DMS 273 (cell line): ENCODE results near the gene PAPPA2.

Experiments used
- DNase-seq: peaks from one replicate; lab custom pipeline; 2025; ENCODE audit not compliant: unreplicated experiment; lab: John Stamatoyannopoulos, UW

The PAPPA2 gene

DNA sequence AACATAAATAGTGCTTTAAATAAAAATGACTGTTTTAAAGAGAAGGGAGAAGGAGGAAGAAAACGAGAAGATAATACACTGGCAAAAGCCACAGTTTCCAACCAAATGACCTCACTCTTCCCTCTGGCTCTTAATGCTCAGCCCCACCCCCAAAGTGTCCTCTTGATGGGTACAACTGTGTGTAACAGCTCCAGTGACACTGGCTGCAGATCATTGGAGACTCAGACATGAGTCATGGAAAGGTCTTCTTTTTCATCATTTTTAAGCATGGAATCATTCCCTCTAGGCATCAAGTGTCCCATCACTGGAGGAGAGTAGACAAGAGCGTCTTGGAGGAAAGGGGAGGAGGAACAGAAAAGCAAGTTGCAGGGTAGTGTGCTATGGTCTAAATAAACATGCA, 333.0 kb downstream of the PAPPA2 start:
- peak; percentile 27 for DNase-seq

DNA sequence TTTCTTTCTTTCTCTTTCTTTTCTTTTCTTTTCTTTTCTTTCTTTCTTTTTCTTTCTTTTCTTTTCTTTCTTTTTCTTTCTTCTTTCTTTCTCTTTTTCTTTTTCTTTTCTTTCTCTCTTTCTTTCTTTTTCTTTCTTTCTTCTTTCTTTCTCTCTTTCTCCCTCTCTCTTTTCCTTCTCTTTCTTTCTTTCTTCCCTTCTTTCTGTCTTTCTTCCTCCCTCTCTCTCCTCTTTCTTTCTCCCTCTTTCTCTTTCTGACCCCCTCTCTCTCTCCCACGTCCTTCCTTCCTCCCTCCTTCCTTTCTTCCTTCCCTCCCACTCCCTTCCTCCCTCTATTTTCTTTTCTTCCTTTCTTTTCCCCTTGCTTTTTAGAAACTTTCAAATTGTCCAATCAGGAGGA, 333.6 kb downstream of the PAPPA2 start:
- DNase-seq = no peak

- no peak for DNase-seq
Observed at GRCh38 chr1:176799327-176799726, 336.4 kb downstream of the PAPPA2 start.

DNA sequence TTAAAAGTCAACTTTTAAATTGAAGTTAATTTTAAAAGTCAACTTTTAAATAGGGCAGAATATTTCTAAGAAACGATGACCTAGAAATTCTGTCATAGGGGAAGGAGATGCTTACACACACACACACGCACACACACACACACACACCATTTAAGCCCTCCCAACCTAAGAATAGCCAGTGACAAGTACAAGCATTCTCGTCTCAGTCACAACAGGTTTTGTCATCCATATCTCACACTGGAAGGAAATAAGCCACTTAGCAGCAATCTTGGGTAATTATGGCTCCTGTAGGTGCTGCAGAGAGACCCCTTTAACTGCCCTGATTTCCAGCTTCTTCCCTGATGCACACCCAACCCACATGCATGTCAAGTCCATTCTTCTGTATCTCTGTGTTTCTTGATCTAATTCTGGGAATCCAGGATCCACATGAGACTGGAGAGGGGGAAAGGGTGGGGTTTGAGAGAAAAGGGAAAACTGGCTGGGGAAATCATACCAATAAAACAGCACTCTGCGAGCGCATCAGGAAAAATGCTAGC, 338.1 kb downstream of the PAPPA2 start:
- DNase-seq = peak; percentile 52

DNA sequence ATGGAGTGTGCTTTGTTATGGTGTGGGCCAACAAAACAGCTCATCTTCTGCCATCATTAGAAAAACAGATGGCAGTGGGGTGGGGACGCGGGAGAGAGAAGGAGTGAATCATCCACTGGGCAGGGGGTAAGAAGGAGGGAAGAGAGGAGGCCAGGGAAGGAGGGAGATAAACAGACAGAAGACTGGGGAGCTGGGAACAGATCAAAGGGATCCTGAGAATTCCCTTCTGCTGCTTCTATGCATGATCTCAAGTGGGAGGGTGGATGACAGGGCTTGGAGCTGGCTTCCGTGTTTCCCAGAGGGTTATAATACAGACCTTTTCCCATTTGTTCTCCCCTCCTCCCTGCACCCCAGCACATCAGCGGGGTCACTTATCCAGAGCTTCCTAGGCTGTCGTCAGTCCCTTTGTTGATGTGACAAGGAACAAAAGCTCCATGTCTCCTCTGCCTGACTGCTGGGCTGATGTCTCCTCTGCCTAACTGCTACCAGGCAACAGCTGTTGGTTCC, 338.6 kb downstream of the PAPPA2 start:
- peak; percentile 92 for DNase-seq

GRCh38 chr1:176802316-176802715, 339.3 kb downstream of the PAPPA2 start:
- peak; percentile 45 for DNase-seq

GRCh38 chr1:176803042-176803441, 340.1 kb downstream of the PAPPA2 start:
- no peak for DNase-seq

GRCh38 chr1:176803596-176803995, 340.6 kb downstream of the PAPPA2 start:
- DNase-seq = no peak

DNA sequence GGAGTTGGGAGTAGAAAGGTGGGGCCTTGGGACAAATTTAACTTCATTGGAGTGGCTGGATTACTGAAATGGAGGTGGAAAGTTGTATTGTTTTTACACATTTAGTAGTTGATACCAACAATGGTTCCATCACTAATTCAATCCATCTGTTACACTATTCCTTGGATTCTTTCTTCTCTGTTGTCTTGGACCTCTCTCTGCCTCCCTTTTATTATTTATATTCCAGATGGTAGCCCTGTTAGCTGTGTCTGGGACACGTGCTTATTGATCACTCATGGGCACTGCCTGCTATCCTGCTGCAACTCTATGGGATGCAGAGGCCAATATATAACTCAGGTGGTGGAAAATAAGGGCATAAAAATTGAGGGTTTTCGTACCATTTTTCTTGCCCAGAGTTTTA, 346.3 kb downstream of the PAPPA2 start:
- DNase-seq = no peak

DNA sequence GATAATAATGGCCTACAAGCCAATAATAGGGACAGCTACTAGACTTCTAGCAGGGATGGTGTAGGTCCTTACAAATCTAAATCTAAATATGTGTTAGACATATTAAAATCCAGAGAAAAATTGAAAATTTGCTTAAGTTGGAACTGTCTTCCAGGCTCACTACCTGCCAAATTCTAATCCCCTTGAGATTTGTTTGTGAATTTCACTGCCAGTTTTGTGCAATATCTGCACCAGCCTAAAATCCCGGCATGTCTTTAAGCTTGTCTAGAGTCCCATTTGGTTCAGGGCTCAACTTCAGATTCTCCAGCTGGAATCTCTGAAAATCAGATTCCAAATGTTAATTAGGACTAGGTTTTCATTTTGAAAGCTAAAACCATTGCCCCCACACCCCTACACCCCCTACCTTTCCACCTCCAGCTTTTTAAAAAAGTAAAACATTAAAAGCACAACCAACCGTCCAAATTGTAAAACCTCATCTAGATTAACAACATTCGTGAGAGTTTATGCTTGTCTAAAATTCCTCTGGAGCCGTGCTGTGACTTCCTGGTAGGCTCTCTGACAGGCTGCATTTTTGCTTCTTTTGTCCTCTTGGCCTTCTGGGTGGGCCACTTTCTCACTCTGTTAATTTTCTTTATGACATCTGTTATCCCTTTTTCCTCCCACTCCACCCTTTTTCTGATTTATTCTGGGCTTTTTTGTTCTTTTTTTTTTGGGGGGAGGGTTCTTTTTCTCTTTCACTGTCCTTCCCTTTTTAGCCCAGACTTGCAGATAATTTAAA, 348.7 kb downstream of the PAPPA2 start:
- DNase-seq = peak; percentile 32

DNA sequence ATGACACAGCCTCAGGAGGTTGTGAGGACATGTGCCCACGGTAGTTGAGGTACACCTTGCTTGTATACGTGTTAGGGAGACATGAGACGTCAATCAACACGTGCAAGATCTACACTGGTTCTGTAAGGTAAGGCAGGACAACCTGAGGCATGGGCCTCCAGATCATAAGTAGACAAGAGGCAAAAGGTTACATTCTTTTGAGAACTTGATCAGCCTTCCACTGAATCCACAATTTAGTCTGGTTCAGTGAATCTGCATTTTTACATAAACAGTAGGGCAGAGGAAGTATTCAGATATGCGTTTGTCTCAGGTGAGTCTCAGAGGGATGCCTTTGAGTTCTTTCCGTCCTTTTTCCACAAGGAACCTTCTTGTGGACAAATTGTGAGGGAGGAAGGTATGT, 352.6 kb downstream of the PAPPA2 start:
- DNase-seq = no peak

- DNase-seq = no peak
Observed at GRCh38 chr1:176816232-176816631, 353.3 kb downstream of the PAPPA2 start.

GRCh38 chr1:176820391-176821031, 357.5 kb downstream of the PAPPA2 start:
- DNase-seq = peak; percentile 86

GRCh38 chr1:176826265-176826664, 363.3 kb downstream of the PAPPA2 start:
- peak; percentile 78 for DNase-seq

DNA sequence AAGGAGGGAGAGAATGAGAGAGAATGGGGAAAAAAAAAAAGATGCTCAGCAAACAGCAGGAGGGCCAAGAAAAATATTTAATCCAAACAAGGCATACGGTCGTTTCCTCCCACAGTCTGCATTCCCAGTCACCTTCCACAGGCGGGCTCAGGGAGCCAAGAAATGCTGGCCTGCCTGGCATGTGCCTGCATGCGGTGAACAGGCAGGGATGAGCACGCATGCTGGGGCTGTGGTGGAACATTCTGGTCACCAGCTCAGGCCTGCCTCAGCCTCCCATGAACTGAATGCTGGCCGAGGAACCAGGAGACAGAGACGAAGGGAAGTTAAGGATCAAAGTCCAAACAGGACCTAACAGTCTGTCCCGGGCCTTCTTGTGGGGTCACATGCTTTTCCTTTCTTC, 366.3 kb downstream of the PAPPA2 start:
- no peak for DNase-seq

- no peak for DNase-seq
Observed at GRCh38 chr1:176831150-176831549, 368.2 kb downstream of the PAPPA2 start.

- no peak for DNase-seq
Observed at GRCh38 chr1:176837708-176838107, 374.7 kb downstream of the PAPPA2 start.

- DNase-seq = no peak
Observed at GRCh38 chr1:176838276-176838995, 375.5 kb downstream of the PAPPA2 start.

- DNase-seq = no peak
Observed at GRCh38 chr1:176839216-176839615, 376.2 kb downstream of the PAPPA2 start.

DNA sequence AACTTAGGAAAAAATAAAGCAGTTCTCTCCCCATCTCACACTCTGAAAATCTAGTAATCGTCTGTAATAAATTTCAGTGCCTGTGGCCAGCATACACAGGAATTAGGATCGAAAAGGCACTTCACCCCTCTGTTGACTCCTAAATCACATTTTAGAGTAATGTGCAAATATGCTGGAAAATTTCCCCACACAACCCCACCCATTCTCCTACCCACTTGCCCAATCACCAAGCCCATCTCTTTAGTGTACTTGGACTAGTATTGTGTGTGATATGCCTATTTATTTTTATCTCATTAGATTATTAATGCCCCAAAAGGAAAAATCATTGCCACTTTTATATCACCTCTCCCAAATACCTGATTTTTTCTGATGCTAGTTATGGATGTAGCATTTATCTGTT, 378.3 kb downstream of the PAPPA2 start:
- no peak for DNase-seq
